OCI-LY1 (cell line): ENCODE data around the gene CACFD1.

Experiments used
- H2AFZ ChIP-seq: fragments of 200-600 bp; sonication (generic), shearing (Covaris generic); 2 replicates; pipeline ENCODE4 v1.6.0; 2014; ENCODE audit warnings: antibody characterized with exemption, mild to moderate bottlenecking, low read length
- H3F3A ChIP-seq: fragments of 200-600 bp; sonication (generic), shearing (Covaris generic); 2 replicates; pipeline ENCODE4 v1.6.0; 2014; ENCODE audit warnings: mild to moderate bottlenecking, antibody characterized with exemption, low read length, moderate library complexity; ENCODE audit not compliant: insufficient read depth
- H3K27ac ChIP-seq: fragments of 200-600 bp; sonication (generic); 2 replicates; pipeline ENCODE4 v1.5.1; 2014; ENCODE audit warnings: low read length, mixed run types, mild to moderate bottlenecking, low read depth; ENCODE audit not compliant: poor library complexity, severe bottlenecking
- H3K27me3 ChIP-seq: fragments of 200-600 bp; sonication (generic); 2 replicates; pipeline ENCODE4 v1.6.0; 2014; ENCODE audit warnings: antibody characterized with exemption, mild to moderate bottlenecking, low read length, moderate library complexity; ENCODE audit not compliant: insufficient read depth
- H3K36me3 ChIP-seq: fragments of 200-600 bp; sonication (generic); 2 replicates; pipeline ENCODE4 v1.6.1; 2014; ENCODE audit warnings: mild to moderate bottlenecking, antibody characterized with exemption, low read length, moderate library complexity, mixed read lengths; ENCODE audit not compliant: insufficient read depth
- H3K4me1 ChIP-seq: fragments of 200-600 bp; sonication (generic); 2 replicates; pipeline ENCODE4 v1.5.1; 2014; ENCODE audit warnings: mild to moderate bottlenecking, low read length, moderate library complexity; ENCODE audit not compliant: insufficient read depth, severe bottlenecking
- H3K4me2 ChIP-seq: fragments of 200-600 bp; sonication (generic), shearing (Covaris generic); 2 replicates; pipeline ENCODE4 v1.6.1; 2014; ENCODE audit warnings: low read length
- H3K4me3 ChIP-seq: fragments of 200-600 bp; sonication (generic); 2 replicates; pipeline ENCODE4 v1.5.1; 2014; ENCODE audit warnings: low read length, low read depth, mild to moderate bottlenecking, mixed read lengths; ENCODE audit not compliant: poor library complexity, severe bottlenecking
- H3K79me2 ChIP-seq: fragments of 200-600 bp; shearing (Covaris generic); 2 replicates; pipeline ENCODE4 v1.6.1; 2016; ENCODE audit warnings: mixed run types, low read length, mixed read lengths; ENCODE audit not compliant: insufficient read depth
- H3K9ac ChIP-seq: fragments of 200-600 bp; sonication (generic), shearing (Covaris generic); 2 replicates; pipeline ENCODE4 v1.6.1; 2014; ENCODE audit warnings: mild to moderate bottlenecking, low read length, mixed read lengths
- H3K9me2 ChIP-seq: fragments of 200-600 bp; sonication (generic), shearing (Covaris generic); 2 replicates; pipeline ENCODE4 v1.6.1; 2014; ENCODE audit warnings: low read depth, mild to moderate bottlenecking, low read length, mixed read lengths
- H3K9me3 ChIP-seq: fragments of 200-600 bp; shearing (Covaris generic); 2 replicates; pipeline ENCODE4 v1.6.1; 2014; ENCODE audit warnings: low read length, mixed read lengths
- H4K20me1 ChIP-seq: fragments of 200-600 bp; sonication (generic), shearing (Covaris generic); 2 replicates; pipeline ENCODE4 v1.6.0; 2016; ENCODE audit warnings: mild to moderate bottlenecking, low read length; ENCODE audit not compliant: insufficient read depth
- EZH2 ChIP-seq: fragments of 200-600 bp; sonication (generic), shearing (Covaris generic); IDR thresholded peaks from 2 replicates; pipeline ENCODE4 v1.8.0; 2017; ENCODE audit warnings: borderline replicate concordance, mixed run types, mild to moderate bottlenecking, antibody characterized with exemption, low read length, moderate library complexity, mixed read lengths
- TF ChIP-seq, protein P1 (sequence below): fragments of 200-600 bp; sonication (generic), shearing (Covaris generic); IDR thresholded peaks from 2 replicates; pipeline ENCODE4 v1.5.1; 2017; ENCODE audit warnings: mild to moderate bottlenecking, antibody characterized with exemption, low read length, moderate library complexity, mixed read lengths

CACFD1 gene

DNA sequence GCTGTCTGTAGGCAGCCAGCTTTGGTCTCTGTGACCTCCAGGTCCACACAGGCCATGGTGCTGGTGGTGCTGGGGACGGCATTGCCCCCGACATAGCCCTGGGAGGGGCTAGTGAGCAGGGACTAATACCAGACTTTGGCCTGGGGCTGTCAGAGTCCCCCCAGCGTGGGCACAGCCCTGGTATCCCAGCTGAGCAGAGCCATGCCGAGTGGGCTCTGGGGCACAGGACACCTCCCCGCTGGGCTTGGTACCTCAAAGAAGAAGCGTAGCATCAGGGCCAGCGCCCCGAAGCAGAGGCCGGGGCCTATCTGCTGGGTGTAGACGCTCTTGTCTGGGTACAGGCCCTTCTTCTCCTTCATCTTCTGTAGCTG, 55.4 kb downstream of the CACFD1 start:
- no peak for TF ChIP-seq EZH2
- TF ChIP-seq, protein P1, sequence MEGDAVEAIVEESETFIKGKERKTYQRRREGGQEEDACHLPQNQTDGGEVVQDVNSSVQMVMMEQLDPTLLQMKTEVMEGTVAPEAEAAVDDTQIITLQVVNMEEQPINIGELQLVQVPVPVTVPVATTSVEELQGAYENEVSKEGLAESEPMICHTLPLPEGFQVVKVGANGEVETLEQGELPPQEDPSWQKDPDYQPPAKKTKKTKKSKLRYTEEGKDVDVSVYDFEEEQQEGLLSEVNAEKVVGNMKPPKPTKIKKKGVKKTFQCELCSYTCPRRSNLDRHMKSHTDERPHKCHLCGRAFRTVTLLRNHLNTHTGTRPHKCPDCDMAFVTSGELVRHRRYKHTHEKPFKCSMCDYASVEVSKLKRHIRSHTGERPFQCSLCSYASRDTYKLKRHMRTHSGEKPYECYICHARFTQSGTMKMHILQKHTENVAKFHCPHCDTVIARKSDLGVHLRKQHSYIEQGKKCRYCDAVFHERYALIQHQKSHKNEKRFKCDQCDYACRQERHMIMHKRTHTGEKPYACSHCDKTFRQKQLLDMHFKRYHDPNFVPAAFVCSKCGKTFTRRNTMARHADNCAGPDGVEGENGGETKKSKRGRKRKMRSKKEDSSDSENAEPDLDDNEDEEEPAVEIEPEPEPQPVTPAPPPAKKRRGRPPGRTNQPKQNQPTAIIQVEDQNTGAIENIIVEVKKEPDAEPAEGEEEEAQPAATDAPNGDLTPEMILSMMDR = no peak

DNA sequence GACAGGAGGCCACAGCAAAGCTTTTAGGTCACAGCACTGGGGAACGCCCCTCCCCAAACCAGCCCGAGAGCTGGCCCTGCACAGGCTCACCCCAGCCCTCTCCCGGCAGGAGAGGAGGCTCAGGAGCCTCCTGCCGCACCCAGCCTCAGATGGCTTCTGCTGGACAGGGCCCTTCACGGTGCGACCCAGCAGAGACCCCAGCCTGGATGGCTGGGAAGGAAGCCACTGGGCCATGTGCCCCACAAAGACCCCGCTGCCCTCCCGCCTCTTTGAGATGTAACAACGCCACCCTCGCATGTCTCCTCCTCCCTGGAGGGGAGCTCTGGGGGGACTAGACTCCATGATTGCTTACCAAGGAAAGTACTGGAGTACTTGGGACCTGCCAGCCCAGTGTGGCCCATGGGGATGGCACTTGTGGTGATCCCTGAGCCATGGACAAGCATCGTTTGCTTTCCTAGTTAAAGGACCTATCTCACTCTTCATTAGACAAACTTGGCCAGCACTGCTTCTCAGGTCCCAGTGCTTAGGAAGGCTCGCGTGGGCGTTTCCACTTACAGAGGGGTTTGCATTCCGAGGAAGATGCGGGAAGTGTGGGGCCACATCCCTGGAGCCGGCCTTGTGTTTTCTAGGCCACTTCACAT, 56.0 kb downstream of the CACFD1 start:
- Histone ChIP-seq H3K4me2 (no peak overlapping the region), H2AFZ (no peak overlapping the region), H3F3A (no peaks in the 10 kb centered on the region), H3K4me1 (no peaks in the 10 kb centered on the region), H3K4me3 (no peak overlapping the region), H3K79me2 (no peaks in the 10 kb centered on the region), H3K9me3 (no peaks in the 10 kb centered on the region), H3K27me3 (peaks cover 9% of the 10 kb centered on the region; the same call in 1 of the 2 replicates), H3K36me3 (no peaks in the 10 kb centered on the region), H3K9me2 (no peaks in the 10 kb centered on the region), H3K9ac (no peak overlapping the region), H4K20me1 (no peaks in the 10 kb centered on the region), H3K27ac (no peak overlapping the region)
- TF ChIP-seq, protein P1 = no peak

More for the DNA sequence above, 55.4 kb downstream of the CACFD1 start:
- no peaks in the 10 kb centered on the region for H3F3A ChIP-seq
- H3K9me2 ChIP-seq = no peaks in the 10 kb centered on the region
- no peaks in the 10 kb centered on the region for H4K20me1 ChIP-seq
- no peaks in the 10 kb centered on the region for H3K36me3 ChIP-seq
- no peak overlapping the region for H2AFZ ChIP-seq
- H3K4me3 ChIP-seq = no peak overlapping the region
- H3K9me3 ChIP-seq = no peaks in the 10 kb centered on the region
- no peak overlapping the region for H3K9ac ChIP-seq
- no peaks in the 10 kb centered on the region for H3K79me2 ChIP-seq
- peaks cover 9% of the 10 kb centered on the region; the same call in 1 of the 2 replicates for H3K27me3 ChIP-seq
- H3K4me2 ChIP-seq = no peak overlapping the region
- no peak overlapping the region for H3K27ac ChIP-seq
- H3K4me1 ChIP-seq = no peaks in the 10 kb centered on the region

DNA sequence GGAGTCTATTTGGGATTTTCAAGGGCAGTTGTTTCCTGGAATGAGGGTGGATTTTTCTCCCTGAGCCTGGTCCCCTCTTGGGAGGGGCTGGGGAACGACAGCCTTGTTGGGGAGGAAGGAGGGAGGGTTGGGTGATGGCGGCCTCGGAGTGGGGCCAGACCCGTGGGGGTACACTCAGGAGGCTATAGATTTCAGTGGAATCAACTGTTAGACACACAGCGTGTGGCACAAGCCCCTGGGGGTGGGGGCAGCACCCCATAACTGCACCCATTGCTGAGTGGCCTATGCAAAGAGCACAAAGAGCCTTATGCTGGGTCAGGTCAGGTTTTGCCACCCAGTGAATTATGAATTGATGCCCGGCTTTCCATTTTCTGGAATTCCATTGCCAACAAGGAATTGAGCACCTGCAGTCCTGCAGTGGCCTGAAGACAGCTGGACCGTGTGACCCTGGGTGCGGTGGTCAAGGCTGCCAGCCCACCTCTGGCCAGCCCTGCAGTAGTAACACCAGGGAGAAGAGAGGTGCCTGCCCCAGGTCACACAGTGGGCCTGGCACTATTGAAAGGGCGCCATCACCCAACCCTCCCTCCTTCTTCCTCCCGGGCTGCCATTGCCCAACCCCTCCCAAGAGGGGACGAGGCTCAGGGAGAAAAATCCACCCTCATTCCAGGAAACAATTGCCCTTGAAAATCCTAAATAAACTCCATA, 56.6 kb downstream of the CACFD1 start:
- no peak overlapping the region for H3K4me2 ChIP-seq
- H3K9me3 ChIP-seq = no peaks in the 10 kb centered on the region
- no peak overlapping the region for H3K4me3 ChIP-seq
- no peak overlapping the region for H2AFZ ChIP-seq
- no peaks in the 10 kb centered on the region for H3K9me2 ChIP-seq
- H3K27me3 ChIP-seq = peaks cover 10% of the 10 kb centered on the region; the same call in 1 of the 2 replicates
- H3K27ac ChIP-seq = no peak overlapping the region
- H3K36me3 ChIP-seq = no peaks in the 10 kb centered on the region
- H3K4me1 ChIP-seq = no peaks in the 10 kb centered on the region
- TF ChIP-seq, protein P1 = no peak
- TF ChIP-seq EZH2 = no peak
- H3K9ac ChIP-seq = no peak overlapping the region
- no peaks in the 10 kb centered on the region for H3K79me2 ChIP-seq
- no peaks in the 10 kb centered on the region for H4K20me1 ChIP-seq
- H3F3A ChIP-seq = no peaks in the 10 kb centered on the region
